SHP77 treated with DMSO at 0.1 percent for 48 hours (cell line): ENCODE results near the gene PRKAG3.
A peak's percentile ranks its signal among the peaks of the same experiment; 100 is the strongest.
"Not testable (repeated sequence)": the region's sequence is repeated elsewhere in the genome, so short reads cannot be mapped to it uniquely, and the experiment has no call there.

Source experiments
- DNase-seq: peaks from one replicate; lab custom pipeline; 2025; lab: John Stamatoyannopoulos, UW

The PRKAG3 gene

DNA sequence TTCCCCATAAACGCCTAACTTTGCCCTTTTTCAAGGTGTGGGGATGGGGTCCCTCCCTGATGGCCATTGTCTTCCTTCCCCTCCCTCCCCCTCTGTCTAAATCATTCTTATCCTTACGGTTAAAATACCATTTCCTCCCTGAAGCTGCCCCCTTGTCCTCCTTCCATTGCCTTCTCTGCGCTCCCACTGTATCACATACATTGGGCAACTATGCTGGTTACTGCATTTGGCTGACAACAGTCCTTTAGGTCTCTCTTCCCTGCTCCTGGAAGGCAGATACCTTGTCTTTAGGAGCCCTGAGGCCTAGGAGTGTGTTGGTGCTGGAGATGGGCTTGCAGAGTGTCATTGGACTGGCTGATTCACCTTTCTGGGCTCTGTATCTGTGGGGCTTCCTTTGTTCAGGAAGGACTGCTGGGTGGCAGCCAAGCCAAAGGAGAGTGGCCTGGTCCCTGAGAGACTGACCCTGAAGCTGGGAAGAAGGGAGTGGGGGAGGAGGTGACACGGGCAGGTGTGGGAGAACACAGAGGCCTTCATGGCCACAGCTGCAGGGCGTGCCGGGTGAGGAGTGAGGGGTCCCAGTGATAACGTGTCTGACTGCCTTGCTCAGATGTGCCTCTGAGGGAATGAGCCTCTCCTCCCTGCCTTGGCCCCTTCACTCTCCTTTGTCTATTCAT, 30.2 kb upstream of the PRKAG3 start:
- no peak for DNase-seq

DNA sequence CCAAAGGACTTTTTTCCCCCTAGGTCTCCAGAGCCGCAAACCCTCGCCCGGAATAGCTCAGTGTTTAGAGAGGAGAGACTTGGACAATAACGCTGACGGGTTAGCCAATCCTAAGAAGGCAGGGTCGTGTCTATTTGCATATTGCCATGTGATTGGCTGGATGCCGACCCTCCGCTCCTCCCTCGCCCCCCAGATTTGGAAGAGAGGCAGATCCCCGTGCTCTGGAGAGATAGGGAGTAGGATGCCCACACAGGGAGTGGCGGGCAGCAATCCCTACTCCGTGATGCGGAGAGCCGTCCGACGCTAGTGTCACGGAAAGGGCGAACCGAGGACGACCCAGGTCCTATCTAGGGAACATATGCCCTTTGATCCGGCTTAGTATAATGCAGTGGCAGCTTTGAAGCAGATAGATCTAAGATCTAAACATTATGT, 29.4 kb upstream of the PRKAG3 start:
- peak; percentile 88 for DNase-seq

DNA sequence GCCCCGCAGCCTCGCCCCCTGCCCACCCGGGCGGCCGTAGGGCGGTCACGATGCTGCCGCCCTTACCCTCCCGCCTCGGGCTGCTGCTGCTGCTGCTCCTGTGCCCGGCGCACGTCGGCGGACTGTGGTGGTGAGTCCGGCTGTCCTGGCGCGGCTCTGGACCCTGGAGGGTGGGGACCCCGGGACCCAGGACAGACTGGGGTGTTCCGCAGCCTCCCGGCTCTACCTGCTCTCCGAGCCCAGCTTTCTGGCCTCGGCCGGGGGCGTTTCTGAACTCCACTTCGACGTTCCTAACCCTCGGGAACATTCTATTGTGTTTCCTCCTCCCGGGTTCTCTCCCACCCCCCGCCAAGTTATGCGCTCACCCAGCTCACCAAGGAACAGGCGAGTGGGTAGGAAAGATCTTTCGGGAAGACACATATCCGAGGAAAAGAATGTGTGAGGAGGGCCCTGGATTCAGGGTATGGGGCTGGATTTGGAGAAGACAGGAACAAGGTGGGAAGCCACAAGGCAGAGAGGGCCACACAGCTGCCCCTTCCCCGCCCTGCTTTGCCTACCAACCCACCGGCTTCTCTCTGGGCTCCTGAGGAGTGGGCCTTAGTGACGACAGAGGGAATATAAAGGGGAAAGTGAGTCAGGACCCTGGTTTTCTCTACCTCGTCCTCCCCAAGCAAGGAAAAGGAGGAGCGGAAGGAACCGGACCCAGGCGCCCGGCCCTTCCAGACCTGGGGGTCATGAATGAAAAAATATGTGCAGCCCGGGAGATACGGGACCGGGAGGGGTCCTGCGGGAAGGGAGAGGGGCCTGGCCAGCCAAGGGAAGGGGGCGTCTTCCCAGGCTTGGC, 28.6 kb upstream of the PRKAG3 start:
- no peak for DNase-seq

DNA sequence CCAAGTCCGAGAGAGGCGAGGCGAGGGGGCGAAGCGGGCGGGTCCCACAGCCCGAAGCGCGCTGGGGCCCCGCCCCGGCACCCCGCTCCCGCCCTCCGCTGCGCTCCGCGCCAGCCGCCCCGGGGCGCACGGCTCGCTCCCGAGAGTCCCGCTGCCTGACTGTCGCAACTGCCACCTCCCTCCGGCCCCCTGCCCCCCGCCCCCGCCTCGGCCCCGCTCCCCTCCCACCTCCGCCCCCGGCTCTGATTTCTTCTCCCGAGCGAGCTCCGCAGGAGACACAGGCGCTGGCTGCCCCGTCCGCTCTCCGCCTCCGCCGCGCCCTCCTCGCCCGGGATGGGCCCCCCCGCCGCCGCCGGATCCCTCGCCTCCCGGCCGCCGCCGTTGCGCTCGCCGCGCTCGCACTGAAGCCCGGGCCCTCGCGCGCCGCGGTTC, 28.0 kb upstream of the PRKAG3 start, which contains the start of gene WNT6:
Gene WNT6, plus strand, starts transcription at position 250 of the 432 bp plus-strand sequence. CDS start 233 bp downstream, outside the sequence.
- DNase-seq = no peak

DNA sequence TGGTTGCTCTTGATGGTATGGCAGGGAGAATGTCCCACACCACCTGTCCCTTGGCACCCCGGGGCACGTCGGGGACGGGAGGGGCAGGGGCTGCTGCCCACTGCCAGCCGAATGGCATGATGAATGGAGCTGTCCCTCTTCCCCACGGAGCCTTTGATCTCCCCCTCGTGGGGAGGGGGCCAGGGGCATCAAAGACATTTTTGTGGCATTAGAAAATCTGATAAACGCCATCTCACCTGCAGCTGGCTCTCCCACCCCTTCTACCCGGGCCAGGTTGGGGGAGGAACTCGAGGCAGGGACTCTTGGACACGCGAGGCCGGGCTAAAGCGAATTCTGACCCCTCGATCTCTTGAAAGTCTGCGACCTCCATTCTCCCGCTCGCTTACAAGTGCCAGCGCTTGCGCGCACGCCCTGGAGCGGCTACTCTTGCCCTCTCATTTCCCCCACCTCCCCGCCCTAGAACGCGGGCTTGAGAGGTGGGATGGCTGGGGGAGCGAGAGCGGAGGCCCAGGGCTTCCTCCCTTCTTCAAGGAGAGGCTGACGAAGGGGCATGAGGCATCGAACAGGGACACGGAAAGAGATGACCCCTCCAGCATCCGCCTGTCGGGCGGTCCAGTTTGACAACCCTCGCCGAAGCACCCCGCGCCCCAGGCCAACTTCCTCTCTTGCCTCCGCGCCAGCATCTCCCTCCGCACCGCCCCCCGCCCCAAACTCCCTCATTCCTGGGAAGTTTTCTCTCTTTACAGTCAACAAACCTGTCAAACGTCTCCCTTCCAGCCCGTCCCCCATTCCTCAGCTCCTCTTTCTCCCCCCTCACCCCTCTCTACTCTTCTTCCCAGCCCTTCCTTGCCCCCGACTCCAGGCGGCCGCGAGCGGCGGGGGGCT, 27.3 kb upstream of the PRKAG3 start:
- no peak for DNase-seq

DNA sequence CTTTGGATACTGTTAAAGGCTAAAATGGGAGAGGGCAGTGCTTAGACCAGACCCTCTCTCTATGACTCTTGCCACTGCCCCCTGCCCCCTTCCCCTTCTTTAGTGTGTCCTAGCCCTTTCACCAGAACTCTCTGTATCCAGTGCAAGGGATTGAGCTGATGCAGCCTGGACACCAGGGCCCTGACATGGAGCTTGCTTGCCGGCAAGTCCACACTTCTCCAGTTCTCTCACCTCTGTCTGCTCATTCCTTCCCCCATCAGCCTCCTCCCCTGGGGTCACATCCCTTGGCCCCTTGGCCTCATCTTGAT, 26.5 kb upstream of the PRKAG3 start:
- no peak for DNase-seq

DNA sequence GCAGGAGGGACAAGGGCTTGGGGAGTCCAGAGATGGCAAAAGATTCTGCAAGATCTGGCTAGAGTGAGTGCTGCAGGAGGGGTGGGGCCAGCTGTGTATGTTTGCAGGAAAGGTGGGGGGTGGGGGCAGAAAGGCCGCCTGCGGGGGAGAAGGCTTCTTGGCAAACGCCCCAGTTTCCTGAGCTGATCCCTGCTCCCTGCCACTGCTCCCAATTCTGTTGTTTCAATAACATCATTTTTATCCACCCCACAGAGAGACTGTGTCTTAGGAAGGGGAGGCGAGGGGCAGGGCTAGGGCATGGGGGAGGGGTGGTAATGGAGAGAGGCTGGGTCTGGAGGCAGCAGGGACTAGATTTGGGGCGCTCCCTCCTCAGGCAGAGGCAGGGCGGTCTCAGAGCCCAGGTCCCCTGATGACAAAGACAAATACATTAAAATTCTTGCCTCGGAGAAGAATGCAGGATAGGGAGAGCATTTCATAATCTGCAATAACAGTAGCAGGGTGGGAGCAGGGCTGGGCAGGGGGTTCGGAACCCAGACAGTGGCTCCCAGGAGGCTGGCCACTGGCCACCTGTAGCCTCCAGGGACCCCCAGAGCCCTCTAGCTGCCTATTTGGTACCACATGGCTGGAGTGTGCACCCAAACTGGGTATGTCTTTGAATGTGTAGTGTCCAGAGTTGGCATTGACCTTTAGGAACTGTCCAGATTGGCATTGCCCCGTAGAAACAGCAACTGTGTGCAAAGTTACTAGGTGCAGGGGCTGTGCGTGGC, 26.0 kb upstream of the PRKAG3 start:
- no peak for DNase-seq

DNA sequence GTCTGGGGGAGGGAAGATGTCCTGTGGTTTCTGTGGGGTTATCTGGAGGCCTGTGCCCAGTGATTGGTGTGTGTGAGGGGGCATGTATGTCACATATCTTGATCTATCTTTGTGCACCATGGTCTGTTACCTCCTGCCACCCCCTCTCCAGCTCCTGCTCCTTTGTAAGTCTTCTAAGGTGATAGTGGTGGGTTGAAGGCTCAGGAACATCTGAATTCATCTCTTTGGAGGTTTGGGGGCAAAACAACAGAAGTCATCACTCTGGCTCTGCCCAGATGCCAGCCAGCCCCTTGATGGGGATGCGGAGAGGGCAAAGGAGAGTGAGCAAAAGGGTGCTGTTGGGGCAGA, 25.3 kb upstream of the PRKAG3 start:
- DNase-seq = no peak

DNA sequence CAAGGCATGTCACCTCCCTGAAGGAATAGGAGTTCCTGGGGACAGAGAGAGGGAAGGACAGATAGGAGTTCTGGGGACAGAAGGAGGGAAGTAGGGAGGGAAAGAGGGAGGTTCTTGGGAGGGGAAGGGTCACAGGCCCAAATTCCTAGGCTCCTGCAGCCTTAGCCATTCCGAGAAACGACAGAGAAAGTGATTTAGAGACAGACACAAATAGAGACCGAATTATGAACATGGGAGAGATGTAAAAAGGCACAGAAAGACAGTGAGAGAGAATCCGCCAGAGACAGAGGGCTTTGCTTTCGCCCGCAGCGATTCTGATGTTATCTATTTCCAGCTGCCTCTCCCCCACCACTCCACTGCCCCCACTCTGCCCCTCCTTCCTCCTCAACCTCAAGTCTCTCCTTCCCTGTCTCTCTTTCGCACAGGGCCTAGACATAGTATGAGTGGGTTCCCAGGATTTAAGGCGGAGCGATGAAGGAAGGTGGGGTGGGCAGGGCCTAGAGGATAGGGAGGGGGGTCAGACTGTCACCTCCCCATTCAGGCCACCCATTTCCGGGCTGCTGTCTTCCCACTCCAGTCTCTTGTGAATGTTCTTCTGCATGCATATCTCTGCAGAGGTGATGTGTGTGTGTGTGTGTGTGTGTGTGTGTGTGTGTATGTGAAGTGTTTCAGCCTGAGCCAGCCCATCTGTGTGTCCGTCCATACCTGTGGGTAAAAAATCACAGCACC, 24.7 kb upstream of the PRKAG3 start:
- DNase-seq = no peak

DNA sequence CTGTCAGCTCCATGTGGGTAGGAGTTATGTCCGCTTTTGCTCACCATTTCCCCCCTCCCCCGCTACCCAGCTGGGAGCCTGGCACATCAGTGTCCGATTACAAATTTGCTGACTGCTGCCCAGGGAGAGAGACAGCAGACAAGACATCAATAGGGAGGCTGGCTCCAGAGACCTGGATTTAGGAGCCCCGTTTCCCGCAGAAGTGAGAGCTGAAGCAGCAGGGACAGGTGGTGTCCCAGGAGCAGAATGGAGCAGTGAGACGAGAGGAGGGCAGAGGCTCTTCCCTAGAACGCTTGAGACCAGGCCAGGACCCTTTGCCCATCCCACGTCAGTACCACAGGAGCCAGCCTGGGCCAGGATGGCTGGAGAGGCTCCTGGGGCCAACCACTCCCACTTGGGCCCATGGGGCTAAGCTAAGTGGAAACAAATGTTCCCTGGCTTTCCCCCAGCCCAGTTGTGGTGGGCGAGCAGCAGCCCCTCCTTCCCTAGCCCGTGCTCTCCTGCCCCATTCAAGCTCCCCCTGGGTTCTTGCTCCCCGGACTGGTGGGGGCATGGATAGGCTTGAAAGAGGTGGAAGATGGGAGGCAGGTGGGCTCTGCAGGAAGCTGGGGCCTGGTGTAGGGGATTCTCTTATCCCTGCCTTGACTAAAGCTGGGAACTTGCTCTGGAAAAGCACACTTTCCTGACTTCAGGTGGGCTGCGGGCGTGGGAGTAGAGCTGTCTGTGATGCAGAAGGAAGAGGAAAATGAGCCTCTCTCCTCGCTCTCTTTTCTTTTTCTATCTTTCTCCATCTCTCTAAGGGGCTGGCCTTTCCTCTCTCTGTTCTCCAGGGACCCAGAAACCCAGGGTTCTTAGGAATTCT, 23.9 kb upstream of the PRKAG3 start:
- DNase-seq = no peak

DNA sequence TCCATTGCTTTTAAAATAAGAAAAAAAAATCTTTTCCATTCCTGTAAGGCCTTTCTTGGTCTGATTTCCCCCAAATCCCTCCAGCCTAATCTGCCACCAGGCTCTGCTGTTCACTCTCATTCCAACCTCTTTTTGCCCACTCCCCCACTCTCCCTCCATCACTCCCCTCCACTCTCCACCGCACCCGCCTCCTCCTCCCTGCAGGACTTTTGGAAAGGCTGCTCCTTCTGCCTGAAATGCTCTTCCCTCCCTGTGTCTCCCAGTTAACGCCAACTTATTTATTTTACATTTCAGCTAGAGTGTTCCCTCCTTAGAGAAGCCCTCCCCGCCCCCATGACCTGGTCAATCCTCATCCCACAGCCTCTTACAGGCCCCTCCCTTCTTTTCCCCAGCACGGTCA, 23.3 kb upstream of the PRKAG3 start:
- DNase-seq = no peak

DNA sequence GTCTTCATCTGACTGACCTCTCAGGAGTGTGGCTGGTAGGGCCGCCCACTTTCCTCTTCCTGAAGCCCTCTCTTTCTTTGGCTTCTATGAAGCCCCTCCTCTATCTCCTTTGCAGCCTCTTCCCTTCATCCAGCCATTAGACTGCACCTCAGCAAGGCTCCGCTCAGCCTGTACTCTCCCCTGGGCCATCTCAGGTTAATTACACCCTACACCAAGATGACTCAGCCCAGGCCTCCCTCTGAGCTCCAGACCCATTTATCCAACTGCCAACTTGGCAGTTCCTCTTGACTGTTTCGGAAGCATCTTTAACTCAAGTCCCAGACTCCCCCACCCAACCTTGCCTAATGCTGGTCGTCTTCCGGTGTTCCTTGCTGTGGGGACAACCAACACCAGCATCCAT, 22.2 kb upstream of the PRKAG3 start:
- no peak for DNase-seq

DNA sequence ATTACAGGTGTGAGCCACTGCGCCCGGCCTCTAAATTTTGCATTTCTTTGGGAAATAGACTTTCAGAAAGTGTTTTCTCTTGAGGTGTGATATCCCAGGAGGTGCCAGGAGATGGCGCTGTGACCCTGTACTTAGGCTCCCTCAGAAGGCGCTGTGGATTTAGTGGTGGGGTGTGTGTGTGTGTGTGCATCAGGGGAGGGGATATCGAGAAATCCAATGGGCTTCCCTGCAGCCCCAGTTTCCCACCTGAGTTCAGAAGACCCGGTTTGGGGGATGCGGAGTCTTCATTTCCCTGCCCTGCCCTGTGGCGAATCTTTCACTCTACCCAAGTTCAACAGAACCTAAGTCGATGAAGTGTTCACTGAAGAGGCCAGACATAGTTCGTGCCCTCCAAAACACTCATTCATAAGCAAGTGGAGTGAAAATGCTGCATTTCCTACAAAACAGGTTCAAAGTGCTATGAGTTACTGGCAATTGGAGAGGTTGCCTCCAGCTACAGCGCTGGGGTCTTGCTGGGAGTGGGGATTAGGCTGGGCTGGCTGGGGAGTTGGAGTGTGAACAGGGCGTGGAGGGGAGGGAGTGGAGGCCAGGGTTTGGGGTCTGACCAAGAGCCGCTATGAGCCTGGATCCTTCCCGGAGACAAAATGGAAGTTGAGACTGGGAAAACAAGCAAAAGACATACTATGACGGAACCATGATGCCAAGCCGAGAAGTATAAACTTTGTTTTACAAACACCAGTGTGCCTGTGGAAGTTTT, 21.5 kb upstream of the PRKAG3 start:
- DNase-seq = peak; percentile 10

DNA sequence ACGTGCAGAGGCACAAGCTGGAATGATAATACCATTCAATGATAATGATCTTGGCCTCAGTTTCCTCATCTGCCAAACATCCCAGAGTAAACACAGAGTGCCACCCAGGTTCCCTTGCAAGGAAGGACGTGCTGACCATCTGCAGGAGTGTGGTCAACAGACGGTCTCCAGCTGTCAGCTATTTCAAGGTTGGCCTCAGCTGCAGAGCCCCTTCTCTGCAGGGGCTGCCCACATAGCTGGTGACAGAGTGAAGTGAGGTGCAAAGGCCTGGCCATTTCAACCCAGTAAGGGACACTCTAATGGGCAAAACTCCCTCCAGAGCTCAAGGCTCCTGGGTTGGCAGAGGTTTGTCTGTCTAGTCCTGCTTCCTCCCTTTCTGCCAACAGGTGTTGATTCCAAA, 19.7 kb upstream of the PRKAG3 start:
- DNase-seq = no peak

DNA sequence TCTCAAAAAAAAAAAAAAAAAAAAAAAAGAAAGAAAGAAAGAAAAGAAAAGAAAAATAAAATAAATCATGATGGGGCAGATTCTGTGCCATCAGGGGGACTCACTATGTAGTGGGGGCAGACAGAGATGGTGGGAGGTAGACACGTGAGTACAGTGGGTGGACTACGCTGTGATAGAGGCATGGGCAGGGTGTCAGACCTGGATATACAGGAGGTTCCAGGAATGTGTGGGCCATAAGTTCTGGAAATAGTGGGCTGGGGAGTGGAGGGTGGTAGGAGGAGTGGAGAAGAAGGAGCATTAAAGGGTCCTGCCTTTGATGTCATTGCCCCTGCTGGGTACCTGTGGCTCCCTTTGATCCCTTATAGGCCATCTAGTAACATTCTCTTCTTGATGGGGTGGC, 19.2 kb upstream of the PRKAG3 start:
- DNase-seq = no peak

DNA sequence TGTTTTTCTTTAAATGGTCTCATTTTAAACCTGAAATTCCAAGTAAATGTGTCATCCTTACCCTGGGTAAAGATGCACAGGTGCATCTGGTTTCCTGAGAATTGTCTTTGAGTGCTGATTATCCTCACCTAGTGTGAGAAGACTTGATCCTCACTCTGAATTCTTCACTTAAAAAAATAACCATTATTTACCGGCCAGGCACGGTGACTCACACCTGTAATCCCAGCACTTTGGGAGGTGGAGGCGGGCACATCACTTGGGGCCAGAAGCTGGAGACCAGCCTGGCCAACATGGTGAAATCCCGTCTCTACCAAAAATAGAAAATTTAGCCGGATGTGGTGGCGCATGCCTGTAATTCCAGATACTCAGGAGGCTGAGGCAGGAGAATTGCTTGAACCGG, 18.1 kb upstream of the PRKAG3 start:
- DNase-seq = no peak

DNA sequence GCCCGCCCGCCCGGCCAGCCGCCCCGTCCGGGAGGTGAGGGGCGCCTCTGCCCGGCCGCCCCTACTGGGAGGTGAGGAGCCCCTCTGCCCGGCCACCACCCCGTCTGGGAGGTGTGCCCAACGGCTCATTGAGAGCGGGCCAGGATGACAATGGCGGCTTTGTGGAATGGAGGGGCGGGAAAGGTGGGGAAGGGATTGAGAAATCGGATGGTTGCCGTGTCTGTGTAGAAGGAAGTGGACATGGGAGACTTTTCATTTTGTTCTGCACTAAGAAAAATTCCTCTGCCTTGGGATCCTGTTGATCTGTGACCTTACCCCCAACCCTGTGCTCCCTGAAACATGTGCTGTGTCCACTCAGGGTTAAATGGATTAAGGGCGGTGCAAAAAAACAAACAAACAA, 15.4 kb upstream of the PRKAG3 start:
- DNase-seq = not testable (repeated sequence)

DNA sequence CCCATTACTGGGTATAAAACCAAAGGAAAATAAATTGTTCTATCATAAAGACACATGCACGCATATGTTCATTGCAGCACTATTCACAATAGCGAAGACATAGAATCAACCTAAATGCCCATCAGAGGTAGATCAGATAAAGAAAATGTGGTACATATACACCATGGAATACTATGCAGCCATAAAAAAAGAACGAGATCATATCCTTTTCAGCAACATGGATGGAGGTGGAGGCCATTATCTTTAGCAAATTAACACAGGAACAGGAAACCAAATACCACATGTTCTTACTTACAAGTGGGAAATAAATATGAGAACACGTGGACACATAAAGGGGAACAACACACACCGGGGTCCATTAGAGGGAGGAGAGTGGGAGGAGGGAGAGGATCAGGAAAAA, 12.7 kb upstream of the PRKAG3 start:
- DNase-seq = not testable (repeated sequence)

DNA sequence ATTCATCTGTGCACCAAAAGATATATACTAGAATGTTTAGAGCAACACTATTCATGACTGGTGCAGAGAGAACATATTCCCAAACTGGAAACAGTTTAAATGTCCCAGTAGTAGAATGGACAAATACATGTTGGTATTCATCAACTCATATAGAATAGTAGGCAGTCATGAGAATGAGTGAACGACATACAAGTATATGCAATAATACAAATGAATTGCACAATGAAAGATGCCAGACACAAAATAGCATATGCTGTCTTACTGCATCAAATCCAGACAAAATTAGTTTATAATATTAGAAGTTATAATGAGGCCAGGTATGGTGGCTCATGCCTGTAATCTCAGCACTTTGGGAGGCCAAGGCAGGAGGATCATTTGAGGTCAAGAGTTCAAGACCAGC, 8.3 kb upstream of the PRKAG3 start:
- DNase-seq = no peak

DNA sequence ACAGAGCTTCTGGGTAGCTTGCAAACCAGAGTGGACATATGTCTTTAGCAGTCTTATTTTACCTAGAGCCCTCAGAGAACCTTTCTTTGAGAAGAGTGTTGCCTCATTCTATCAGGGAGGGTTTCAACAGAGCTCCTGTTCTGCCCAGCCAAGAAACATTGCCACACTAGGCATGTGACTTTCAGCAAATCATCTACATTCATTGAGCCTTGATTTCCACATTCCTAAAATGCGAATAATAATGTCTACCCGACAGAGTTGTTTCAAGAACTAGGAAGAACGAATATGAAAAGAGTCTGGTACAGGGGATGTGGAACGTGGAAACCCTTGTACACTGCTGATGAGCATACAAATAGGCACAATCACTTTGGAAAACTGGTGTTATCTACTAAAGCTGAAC, 7.8 kb upstream of the PRKAG3 start:
- DNase-seq = no peak
